HepG2 (cell line): ENCODE data around the gene RAD51C. TPM values are rescaled to one million over a fixed set of nuclear protein-coding genes. Genes with fewer than 3 reads are reported as not detected.
A peak's percentile ranks its signal among the peaks of the same experiment; 100 is the strongest.

ENCODE experiments used
- BCL6 ChIP-seq: IDR thresholded peaks from 2 replicates; pipeline ENCODE4 v1.6.1; 2016; ENCODE audit warnings: missing genetic modification reagents, missing compliant biosample characterization
- BRCA1 ChIP-seq: sonication (generic); formaldehyde crosslinking; IDR thresholded peaks from 2 replicates; pipeline ENCODE4 v1.4.0; 2020; ENCODE audit warnings: missing genetic modification reagents
- ERF ChIP-seq: IDR thresholded peaks from 2 replicates; pipeline ENCODE4 v1.6.1; 2018; ENCODE audit warnings: missing biosample characterization, missing genetic modification reagents
- ETV5 ChIP-seq: IDR thresholded peaks from 2 replicates; pipeline ENCODE4 v1.6.1; 2018; ENCODE audit warnings: missing biosample characterization, missing genetic modification reagents, inconsistent platforms, borderline replicate concordance
- HDAC6 ChIP-seq: fragments of 200-600 bp; sonication (generic); IDR thresholded peaks from 2 replicates; pipeline ENCODE4 v1.7.0; 2017; ENCODE audit warnings: mild to moderate bottlenecking, antibody characterized with exemption, low read length, low read depth
- HOXA3 ChIP-seq: sonication (generic); formaldehyde crosslinking; IDR thresholded peaks from 2 replicates; pipeline ENCODE4 v1.5.0; 2020; ENCODE audit warnings: missing genetic modification reagents
- MBNL3 ChIP-seq: fragments of 250-450 bp; sonication (Bioruptor Pico); conservative IDR thresholded peaks from 2 replicates; pipeline ENCODE4 v1.8.0; 2022; ENCODE audit warnings: mild to moderate bottlenecking, inconsistent platforms
- NCOA5 ChIP-seq: sonication (generic); formaldehyde crosslinking; IDR thresholded peaks from 2 replicates; pipeline ENCODE4 v1.4.0; 2020; ENCODE audit warnings: missing genetic modification reagents
- NFYC ChIP-seq: IDR thresholded peaks from 2 replicates; pipeline ENCODE4 v1.6.1; 2016; ENCODE audit warnings: missing genetic modification reagents, missing compliant biosample characterization
- PTBP1 ChIP-seq: fragments of 200-400 bp; formaldehyde crosslinking; IDR thresholded peaks from 2 replicates; pipeline ENCODE4 v1.6.1; 2018; ENCODE audit warnings: low read length, low read depth; ENCODE audit not compliant: poor library complexity, severe bottlenecking
- SMAD9 ChIP-seq: sonication (generic); formaldehyde crosslinking; IDR thresholded peaks from 2 replicates; pipeline ENCODE4 v1.5.1; 2020; ENCODE audit warnings: mild to moderate bottlenecking, missing genetic modification reagents
- SMYD3 ChIP-seq: sonication (generic); formaldehyde crosslinking; IDR thresholded peaks from 2 replicates; pipeline ENCODE4 v1.8.1; 2023; ENCODE audit warnings: mild to moderate bottlenecking, missing genetic modification reagents
- TBL1XR1 ChIP-seq: fragments of 150-350 bp; IDR thresholded peaks from 2 replicates; pipeline ENCODE4 v1.6.1; 2014; ENCODE audit warnings: borderline replicate concordance, low read length; ENCODE audit not compliant: partially characterized antibody
- ZBTB21 ChIP-seq: sonication (generic); formaldehyde crosslinking; IDR thresholded peaks from 2 replicates; pipeline ENCODE4 v1.4.0; 2020; ENCODE audit warnings: missing genetic modification reagents
- ZFP36L2 ChIP-seq: sonication (generic); formaldehyde crosslinking; IDR thresholded peaks from 2 replicates; pipeline ENCODE4 v1.4.0; 2020; ENCODE audit warnings: missing genetic modification reagents
- ZFP41 ChIP-seq: sonication (generic); formaldehyde crosslinking; IDR thresholded peaks from 2 replicates; pipeline ENCODE4 v1.4.0; 2020; ENCODE audit warnings: mild to moderate bottlenecking, missing genetic modification reagents, borderline replicate concordance
- ZFP90 ChIP-seq: sonication (generic); formaldehyde crosslinking; IDR thresholded peaks from 2 replicates; pipeline ENCODE4 v1.8.0; 2022; ENCODE audit warnings: missing genetic modification reagents, mild to moderate bottlenecking, inconsistent platforms, borderline replicate concordance
- ZMYM4 ChIP-seq: sonication (generic); formaldehyde crosslinking; IDR thresholded peaks from 2 replicates; pipeline ENCODE4 v1.8.1; 2023; ENCODE audit warnings: mild to moderate bottlenecking, missing genetic modification reagents
- ZNF337 ChIP-seq: sonication (generic); formaldehyde crosslinking; IDR thresholded peaks from 2 replicates; pipeline ENCODE4 v1.5.1; 2020; ENCODE audit warnings: missing genetic modification reagents, low read depth, mild to moderate bottlenecking, borderline replicate concordance
- ZNF724P ChIP-seq: sonication (generic); formaldehyde crosslinking; IDR thresholded peaks from 2 replicates; pipeline ENCODE4 v1.8.0; 2022; ENCODE audit warnings: missing genetic modification reagents, borderline replicate concordance
- ZNF768 ChIP-seq: sonication (generic); formaldehyde crosslinking; IDR thresholded peaks from 2 replicates; pipeline ENCODE4 v1.4.0; 2020; ENCODE audit warnings: missing genetic modification reagents
- polyA plus RNA-seq, 8 experiments: library from polyadenylated mRNA; depleted of rRNA in 3 of 8; stranded (reverse) in 7 of 8; unstranded in 1 of 8; fragments of >200 nt; fragmentation: Illumina TruSeq in 4 of 8; extraction: Trizol in 4 of 8; gene quantifications; 2 replicates each; pipeline versions ENCODE4 v1.2.1 to v1.2.3, GENCODE V29; 2011 to 2016; ENCODE audit warnings: low read depth in 4 of 8, missing spikeins in 1 of 8, mixed read lengths in 1 of 8; ENCODE audit not compliant: insufficient read depth in 1 of 8
- total RNA-seq, 5 experiments: library from RNA; depleted of rRNA; stranded (reverse); fragments of >200 nt; fragmentation: Illumina TruSeq; extraction: Trizol; gene quantifications; 2 replicates each; pipeline ENCODE4 v1.2.3, GENCODE V29; 2016; ENCODE audit warnings: low read depth in 1 of 5
- TF ChIP-seq, protein P1 (sequence below): sonication (generic); formaldehyde crosslinking; IDR thresholded peaks from 2 replicates; pipeline ENCODE4 v1.4.0; 2020; ENCODE audit warnings: missing genetic modification reagents, borderline replicate concordance
- TF ChIP-seq, protein P2 (sequence below): sonication (generic); formaldehyde crosslinking; IDR thresholded peaks from 2 replicates; pipeline ENCODE4 v1.4.0; 2020; ENCODE audit warnings: missing genetic modification reagents, borderline replicate concordance
- TF ChIP-seq, protein P3 (sequence below): fragments of 450-650 bp; IDR thresholded peaks from 2 replicates; pipeline ENCODE4 v1.6.1; 2017; ENCODE audit warnings: mild to moderate bottlenecking
- TF ChIP-seq, protein P4 (sequence below): sonication (generic); formaldehyde crosslinking; IDR thresholded peaks from 2 replicates; pipeline ENCODE4 v1.5.0; 2020; ENCODE audit warnings: mild to moderate bottlenecking, missing genetic modification reagents, moderate library complexity

RAD51C gene
- total and polyA plus RNA-seq, 2 of the 13 experiments (the other 11 are each of a cell fraction or from before 2014, with no cell fraction given): 38.5 to 106 TPM

DNA sequence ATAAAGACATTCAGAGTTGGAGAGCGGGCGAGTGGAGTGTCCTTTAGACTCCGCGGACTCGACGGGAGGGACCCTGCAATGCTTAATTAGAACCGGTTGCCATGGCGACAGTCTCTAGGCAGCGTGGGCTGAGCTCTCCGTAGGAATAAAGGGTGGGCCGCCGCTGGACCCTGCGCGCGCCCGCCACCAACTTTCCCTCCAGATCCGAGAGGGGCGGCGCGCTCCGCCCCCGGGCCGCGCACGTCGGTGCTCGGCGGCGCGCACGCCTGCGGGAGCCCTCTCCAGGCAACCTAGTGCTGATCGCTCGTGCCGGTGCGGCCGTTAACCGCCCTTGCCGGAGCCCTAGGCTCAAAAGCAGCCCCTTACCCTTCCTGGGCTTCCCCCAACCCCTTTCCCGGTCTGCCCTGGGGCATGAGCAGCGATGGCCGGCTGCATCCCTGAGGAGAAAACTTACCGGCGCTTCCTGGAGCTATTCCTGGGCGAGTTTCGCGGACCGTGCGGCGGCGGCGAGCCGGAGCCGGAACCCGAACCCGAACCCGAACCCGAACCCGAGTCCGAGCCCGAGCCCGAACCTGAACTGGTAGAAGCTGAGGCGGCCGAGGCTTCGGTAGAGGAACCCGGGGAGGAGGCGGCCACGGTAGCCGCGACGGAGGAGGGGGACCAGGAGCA lies 63.3 kb downstream of the RAD51C start, which contains the start of gene PPM1E (continued):
- TF ChIP-seq SMAD9 (no peak), BCL6 (CRISPR knock-in tag) (peak; percentile 39; the same call in 1 of the 2 replicates), ERF (no peak), BRCA1 (CRISPR knock-in tag) (no peak), ZFP36L2 (CRISPR knock-in tag) (no peak), ZBTB21 (CRISPR knock-in tag) (no peak), PTBP1 (no peak), HDAC6 (no peak), ZNF724P (CRISPR knock-in tag) (no peak), ZFP41 (CRISPR knock-in tag) (no peak), NFYC (CRISPR knock-in tag) (no peak), HOXA3 (no peak), ZFP90 (CRISPR knock-in tag) (no peak), ETV5 (CRISPR knock-in tag) (no peak), ZNF337 (no peak), ZMYM4 (CRISPR knock-in tag) (0 out of 2 replicates have a peak, but pooled peaks have one; percentile 26), ZNF768 (CRISPR knock-in tag) (no peak), TBL1XR1 (no peak), SMYD3 (CRISPR knock-in tag) (no peak), MBNL3 (CRISPR knock-in tag) (no peak), NCOA5 (no peak)
- TF ChIP-seq, protein P1, sequence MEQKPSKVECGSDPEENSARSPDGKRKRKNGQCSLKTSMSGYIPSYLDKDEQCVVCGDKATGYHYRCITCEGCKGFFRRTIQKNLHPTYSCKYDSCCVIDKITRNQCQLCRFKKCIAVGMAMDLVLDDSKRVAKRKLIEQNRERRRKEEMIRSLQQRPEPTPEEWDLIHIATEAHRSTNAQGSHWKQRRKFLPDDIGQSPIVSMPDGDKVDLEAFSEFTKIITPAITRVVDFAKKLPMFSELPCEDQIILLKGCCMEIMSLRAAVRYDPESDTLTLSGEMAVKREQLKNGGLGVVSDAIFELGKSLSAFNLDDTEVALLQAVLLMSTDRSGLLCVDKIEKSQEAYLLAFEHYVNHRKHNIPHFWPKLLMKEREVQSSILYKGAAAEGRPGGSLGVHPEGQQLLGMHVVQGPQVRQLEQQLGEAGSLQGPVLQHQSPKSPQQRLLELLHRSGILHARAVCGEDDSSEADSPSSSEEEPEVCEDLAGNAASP: no peak
- TF ChIP-seq, protein P2, sequence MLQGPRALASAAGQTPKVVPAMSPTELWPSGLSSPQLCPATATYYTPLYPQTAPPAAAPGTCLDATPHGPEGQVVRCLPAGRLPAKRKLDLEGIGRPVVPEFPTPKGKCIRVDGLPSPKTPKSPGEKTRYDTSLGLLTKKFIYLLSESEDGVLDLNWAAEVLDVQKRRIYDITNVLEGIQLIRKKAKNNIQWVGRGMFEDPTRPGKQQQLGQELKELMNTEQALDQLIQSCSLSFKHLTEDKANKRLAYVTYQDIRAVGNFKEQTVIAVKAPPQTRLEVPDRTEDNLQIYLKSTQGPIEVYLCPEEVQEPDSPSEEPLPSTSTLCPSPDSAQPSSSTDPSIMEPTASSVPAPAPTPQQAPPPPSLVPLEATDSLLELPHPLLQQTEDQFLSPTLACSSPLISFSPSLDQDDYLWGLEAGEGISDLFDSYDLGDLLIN (CRISPR knock-in tag): no peak
- TF ChIP-seq, protein P3, sequence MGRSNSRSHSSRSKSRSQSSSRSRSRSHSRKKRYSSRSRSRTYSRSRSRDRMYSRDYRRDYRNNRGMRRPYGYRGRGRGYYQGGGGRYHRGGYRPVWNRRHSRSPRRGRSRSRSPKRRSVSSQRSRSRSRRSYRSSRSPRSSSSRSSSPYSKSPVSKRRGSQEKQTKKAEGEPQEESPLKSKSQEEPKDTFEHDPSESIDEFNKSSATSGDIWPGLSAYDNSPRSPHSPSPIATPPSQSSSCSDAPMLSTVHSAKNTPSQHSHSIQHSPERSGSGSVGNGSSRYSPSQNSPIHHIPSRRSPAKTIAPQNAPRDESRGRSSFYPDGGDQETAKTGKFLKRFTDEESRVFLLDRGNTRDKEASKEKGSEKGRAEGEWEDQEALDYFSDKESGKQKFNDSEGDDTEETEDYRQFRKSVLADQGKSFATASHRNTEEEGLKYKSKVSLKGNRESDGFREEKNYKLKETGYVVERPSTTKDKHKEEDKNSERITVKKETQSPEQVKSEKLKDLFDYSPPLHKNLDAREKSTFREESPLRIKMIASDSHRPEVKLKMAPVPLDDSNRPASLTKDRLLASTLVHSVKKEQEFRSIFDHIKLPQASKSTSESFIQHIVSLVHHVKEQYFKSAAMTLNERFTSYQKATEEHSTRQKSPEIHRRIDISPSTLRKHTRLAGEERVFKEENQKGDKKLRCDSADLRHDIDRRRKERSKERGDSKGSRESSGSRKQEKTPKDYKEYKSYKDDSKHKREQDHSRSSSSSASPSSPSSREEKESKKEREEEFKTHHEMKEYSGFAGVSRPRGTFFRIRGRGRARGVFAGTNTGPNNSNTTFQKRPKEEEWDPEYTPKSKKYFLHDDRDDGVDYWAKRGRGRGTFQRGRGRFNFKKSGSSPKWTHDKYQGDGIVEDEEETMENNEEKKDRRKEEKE: no peak
- TF ChIP-seq, protein P4, sequence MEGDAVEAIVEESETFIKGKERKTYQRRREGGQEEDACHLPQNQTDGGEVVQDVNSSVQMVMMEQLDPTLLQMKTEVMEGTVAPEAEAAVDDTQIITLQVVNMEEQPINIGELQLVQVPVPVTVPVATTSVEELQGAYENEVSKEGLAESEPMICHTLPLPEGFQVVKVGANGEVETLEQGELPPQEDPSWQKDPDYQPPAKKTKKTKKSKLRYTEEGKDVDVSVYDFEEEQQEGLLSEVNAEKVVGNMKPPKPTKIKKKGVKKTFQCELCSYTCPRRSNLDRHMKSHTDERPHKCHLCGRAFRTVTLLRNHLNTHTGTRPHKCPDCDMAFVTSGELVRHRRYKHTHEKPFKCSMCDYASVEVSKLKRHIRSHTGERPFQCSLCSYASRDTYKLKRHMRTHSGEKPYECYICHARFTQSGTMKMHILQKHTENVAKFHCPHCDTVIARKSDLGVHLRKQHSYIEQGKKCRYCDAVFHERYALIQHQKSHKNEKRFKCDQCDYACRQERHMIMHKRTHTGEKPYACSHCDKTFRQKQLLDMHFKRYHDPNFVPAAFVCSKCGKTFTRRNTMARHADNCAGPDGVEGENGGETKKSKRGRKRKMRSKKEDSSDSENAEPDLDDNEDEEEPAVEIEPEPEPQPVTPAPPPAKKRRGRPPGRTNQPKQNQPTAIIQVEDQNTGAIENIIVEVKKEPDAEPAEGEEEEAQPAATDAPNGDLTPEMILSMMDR (CRISPR knock-in tag): no peak
